ENCODE measurements around the gene TENT4B. TPM values are rescaled to one million over a fixed set of nuclear protein-coding genes. Genes with fewer than 3 reads are reported as not detected.

The TENT4B gene
- total RNA-seq, 2 donors from 2014 or later, result 12.8 to 14.1 TPM

- Histone ChIP-seq H3K36me3 (ENCODE audit: control insufficient read depth, insufficient read depth, low read length) (no peaks in the 10 kb centered on the region), H3K27ac (ENCODE audit: low read depth, low read length) (no peak overlapping the region), H3K4me1 (ENCODE audit: control insufficient read depth, insufficient read depth, low read length) (no peaks in the 10 kb centered on the region), H3K4me3 (ENCODE audit: low read length) (no peak overlapping the region), H3K27me3 (ENCODE audit: control insufficient read depth, insufficient read depth, low read length, poor library complexity, severe bottlenecking) (no peaks in the 10 kb centered on the region), H3K9me3 (ENCODE audit: control insufficient read depth, low read length) (no peaks in the 10 kb centered on the region), H3K9ac (ENCODE audit: extremely low read depth, low read length, poor library complexity, severe bottlenecking) (no peak overlapping the region)
- no peak overlapping the region for H3K4me3 Mint-ChIP-seq
- H3K36me3 Mint-ChIP-seq (ENCODE audit: low read depth), result peaks cover 7% of the 10 kb centered on the region
- TF ChIP-seq, protein P1, sequence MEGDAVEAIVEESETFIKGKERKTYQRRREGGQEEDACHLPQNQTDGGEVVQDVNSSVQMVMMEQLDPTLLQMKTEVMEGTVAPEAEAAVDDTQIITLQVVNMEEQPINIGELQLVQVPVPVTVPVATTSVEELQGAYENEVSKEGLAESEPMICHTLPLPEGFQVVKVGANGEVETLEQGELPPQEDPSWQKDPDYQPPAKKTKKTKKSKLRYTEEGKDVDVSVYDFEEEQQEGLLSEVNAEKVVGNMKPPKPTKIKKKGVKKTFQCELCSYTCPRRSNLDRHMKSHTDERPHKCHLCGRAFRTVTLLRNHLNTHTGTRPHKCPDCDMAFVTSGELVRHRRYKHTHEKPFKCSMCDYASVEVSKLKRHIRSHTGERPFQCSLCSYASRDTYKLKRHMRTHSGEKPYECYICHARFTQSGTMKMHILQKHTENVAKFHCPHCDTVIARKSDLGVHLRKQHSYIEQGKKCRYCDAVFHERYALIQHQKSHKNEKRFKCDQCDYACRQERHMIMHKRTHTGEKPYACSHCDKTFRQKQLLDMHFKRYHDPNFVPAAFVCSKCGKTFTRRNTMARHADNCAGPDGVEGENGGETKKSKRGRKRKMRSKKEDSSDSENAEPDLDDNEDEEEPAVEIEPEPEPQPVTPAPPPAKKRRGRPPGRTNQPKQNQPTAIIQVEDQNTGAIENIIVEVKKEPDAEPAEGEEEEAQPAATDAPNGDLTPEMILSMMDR (conservative IDR thresholded peaks at IDR 0.05), result no peak
- WGBS, 2 experiments (ENCODE audit: insufficient coverage in 1 of 2, insufficient read length in 1 of 2), result 92 to 95% methylated on average over 6 to 7 of the region's 7 CpGs
- no peaks in the 10 kb centered on the region for H3K27me3 Mint-ChIP-seq (ENCODE audit: insufficient read depth)
- no peak for DNase-seq
- H3K9me3 Mint-ChIP-seq, result no peaks in the 10 kb centered on the region
- H3K27ac Mint-ChIP-seq, result no peak overlapping the region
- peaks cover 9% of the 10 kb centered on the region for H3K4me1 Mint-ChIP-seq
Measured at GRCh38 chr16:50197582-50197981, 44.5 kb downstream of the TENT4B start.

GRCh38 chr16:50198802-50199403 is 45.8 kb downstream of the TENT4B start:
- Mint-ChIP-seq H3K36me3 (ENCODE audit: low read depth) (peaks cover 5% of the 10 kb centered on the region), H3K27me3 (ENCODE audit: insufficient read depth) (no peaks in the 10 kb centered on the region), H3K9me3 (no peaks in the 10 kb centered on the region), H3K27ac (no peak overlapping the region), H3K4me1 (peaks cover 8% of the 10 kb centered on the region), H3K4me3 (no peak overlapping the region)
- TF ChIP-seq, protein P1 (conservative IDR thresholded peaks at IDR 0.05), result no peak
- no peaks in the 10 kb centered on the region for H3K36me3 ChIP-seq (ENCODE audit: control insufficient read depth, insufficient read depth, low read length)
- no peaks in the 10 kb centered on the region for H3K9me3 ChIP-seq (ENCODE audit: control insufficient read depth, low read length)
- 71 to 88% methylated on average over 2 to 4 of the region's 4 CpGs for WGBS, 2 experiments (ENCODE audit: insufficient coverage in 1 of 2, insufficient read length in 1 of 2)
- H3K27ac ChIP-seq (ENCODE audit: low read depth, low read length), result no peak overlapping the region
- H3K4me1 ChIP-seq (ENCODE audit: control insufficient read depth, insufficient read depth, low read length), result no peaks in the 10 kb centered on the region
- H3K27me3 ChIP-seq (ENCODE audit: control insufficient read depth, insufficient read depth, low read length, poor library complexity, severe bottlenecking), result no peaks in the 10 kb centered on the region
- no peak overlapping the region for H3K4me3 ChIP-seq (ENCODE audit: low read length)
- no peak overlapping the region for H3K9ac ChIP-seq (ENCODE audit: extremely low read depth, low read length, poor library complexity, severe bottlenecking)
- DNase-seq, result no peak

DNA sequence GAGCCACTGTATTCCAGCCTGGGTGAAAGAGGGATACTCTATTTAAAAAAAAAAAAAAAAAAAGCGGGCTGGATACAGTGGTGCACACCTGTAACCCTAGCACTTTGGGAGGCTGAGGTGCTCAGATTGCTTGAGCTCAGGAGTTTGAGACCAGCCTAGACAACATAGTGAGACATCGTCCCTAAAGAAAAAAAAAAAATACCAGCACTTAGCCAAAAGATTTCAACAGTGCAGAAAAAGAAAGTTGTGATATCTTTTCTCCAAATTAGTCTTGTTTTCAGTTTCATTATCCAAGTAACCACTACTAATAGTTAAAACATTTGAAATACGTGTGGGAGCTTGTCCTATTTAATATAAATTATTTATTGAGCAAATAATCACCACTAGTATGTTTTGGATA is 48.7 kb downstream of the TENT4B start:
- DNase-seq, result no peak
- TF ChIP-seq, protein P1 (conservative IDR thresholded peaks at IDR 0.05), result no peak
- H3K4me3 ChIP-seq (ENCODE audit: low read length), result no peak overlapping the region
- peaks cover 8% of the 10 kb centered on the region for H3K4me1 Mint-ChIP-seq
- no peak overlapping the region for H3K27ac Mint-ChIP-seq
- H3K36me3 Mint-ChIP-seq (ENCODE audit: low read depth), result peaks cover 5% of the 10 kb centered on the region
- no peaks in the 10 kb centered on the region for H3K36me3 ChIP-seq (ENCODE audit: control insufficient read depth, insufficient read depth, low read length)
- H3K9me3 Mint-ChIP-seq, result no peaks in the 10 kb centered on the region
- H3K9me3 ChIP-seq (ENCODE audit: control insufficient read depth, low read length), result no peaks in the 10 kb centered on the region
- WGBS, 2 experiments (ENCODE audit: insufficient coverage in 1 of 2, insufficient read length in 1 of 2), result 100% methylated on average over 1 of the region's 3 CpGs; no CpG with 5 or more reads in 1 of the 2 experiments
- H3K9ac ChIP-seq (ENCODE audit: extremely low read depth, low read length, poor library complexity, severe bottlenecking), result no peak overlapping the region
- no peak overlapping the region for H3K4me3 Mint-ChIP-seq
- no peaks in the 10 kb centered on the region for H3K27me3 ChIP-seq (ENCODE audit: control insufficient read depth, insufficient read depth, low read length, poor library complexity, severe bottlenecking)
- H3K4me1 ChIP-seq (ENCODE audit: control insufficient read depth, insufficient read depth, low read length), result no peaks in the 10 kb centered on the region
- H3K27me3 Mint-ChIP-seq (ENCODE audit: insufficient read depth), result no peaks in the 10 kb centered on the region
- H3K27ac ChIP-seq (ENCODE audit: low read depth, low read length), result no peak overlapping the region
